Kidney epithelial cell (primary cell): ENCODE measurements around the gene PREPL. TPM values are rescaled to one million over a fixed set of nuclear protein-coding genes. Genes with fewer than 3 reads are reported as not detected.
"Not testable (repeated sequence)": the region's sequence is repeated elsewhere in the genome, so short reads cannot be mapped to it uniquely, and the experiment has no call there.

Source experiments
- DNase-seq: peaks from one replicate; pipeline ENCODE4 v3.0.0-alpha.2; 2010; ENCODE audit warnings: low read depth
- H3K27me3 ChIP-seq: 2 replicates; pipeline ENCODE4 v1.6.0; 2011; ENCODE audit warnings: low read length; ENCODE audit not compliant: control insufficient read depth, insufficient read depth
- H3K36me3 ChIP-seq: 2 replicates; pipeline ENCODE4 v1.5.1; 2011; ENCODE audit warnings: low read length; ENCODE audit not compliant: control insufficient read depth, insufficient read depth
- H3K4me3 ChIP-seq: 2 replicates; pipeline ENCODE4 v1.5.1; 2011; ENCODE audit warnings: low read depth, mild to moderate bottlenecking, control low read depth, low read length
- total RNA-seq: library from RNA; depleted of rRNA; stranded (reverse); fragments of >200 nt; gene quantifications from 2 replicates; pipeline ENCODE4 v1.2.3, GENCODE V29; 2015
- TF ChIP-seq, protein P1 (sequence below): IDR thresholded peaks from 2 replicates; pipeline ENCODE4 v1.5.1; 2011; ENCODE audit warnings: mild to moderate bottlenecking, moderate library complexity, low read length, control low read depth, inconsistent platforms; ENCODE audit not compliant: insufficient read depth, poor library complexity, severe bottlenecking

PREPL gene
- total RNA-seq, 1 donor from 2014 or later: 22.7 TPM

DNA sequence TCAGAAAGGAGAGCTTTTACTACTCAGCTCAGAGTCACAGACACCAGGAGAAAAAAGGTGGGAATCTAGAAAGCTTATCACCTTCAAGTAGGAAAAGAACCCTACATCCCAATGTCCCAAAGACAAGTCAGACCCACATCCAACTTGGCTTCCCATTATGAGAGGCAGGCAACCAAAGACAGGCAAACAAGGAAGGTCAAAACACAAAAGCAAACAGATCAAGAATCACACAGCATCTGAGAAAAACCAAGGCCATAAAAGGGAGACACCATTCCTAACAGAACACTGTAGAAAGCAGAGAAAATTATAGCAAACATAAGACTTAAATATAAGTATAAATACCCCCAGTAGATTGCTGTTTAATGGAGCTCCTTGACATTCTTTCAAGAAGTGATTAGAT, 45.3 kb downstream of the PREPL start:
- Histone ChIP-seq H3K4me3 (no peak overlapping the region), H3K36me3 (no peaks in the 10 kb centered on the region), H3K27me3 (no peaks in the 10 kb centered on the region)
- DNase-seq: no peak
- TF ChIP-seq, protein P1, sequence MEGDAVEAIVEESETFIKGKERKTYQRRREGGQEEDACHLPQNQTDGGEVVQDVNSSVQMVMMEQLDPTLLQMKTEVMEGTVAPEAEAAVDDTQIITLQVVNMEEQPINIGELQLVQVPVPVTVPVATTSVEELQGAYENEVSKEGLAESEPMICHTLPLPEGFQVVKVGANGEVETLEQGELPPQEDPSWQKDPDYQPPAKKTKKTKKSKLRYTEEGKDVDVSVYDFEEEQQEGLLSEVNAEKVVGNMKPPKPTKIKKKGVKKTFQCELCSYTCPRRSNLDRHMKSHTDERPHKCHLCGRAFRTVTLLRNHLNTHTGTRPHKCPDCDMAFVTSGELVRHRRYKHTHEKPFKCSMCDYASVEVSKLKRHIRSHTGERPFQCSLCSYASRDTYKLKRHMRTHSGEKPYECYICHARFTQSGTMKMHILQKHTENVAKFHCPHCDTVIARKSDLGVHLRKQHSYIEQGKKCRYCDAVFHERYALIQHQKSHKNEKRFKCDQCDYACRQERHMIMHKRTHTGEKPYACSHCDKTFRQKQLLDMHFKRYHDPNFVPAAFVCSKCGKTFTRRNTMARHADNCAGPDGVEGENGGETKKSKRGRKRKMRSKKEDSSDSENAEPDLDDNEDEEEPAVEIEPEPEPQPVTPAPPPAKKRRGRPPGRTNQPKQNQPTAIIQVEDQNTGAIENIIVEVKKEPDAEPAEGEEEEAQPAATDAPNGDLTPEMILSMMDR: no peak

DNA sequence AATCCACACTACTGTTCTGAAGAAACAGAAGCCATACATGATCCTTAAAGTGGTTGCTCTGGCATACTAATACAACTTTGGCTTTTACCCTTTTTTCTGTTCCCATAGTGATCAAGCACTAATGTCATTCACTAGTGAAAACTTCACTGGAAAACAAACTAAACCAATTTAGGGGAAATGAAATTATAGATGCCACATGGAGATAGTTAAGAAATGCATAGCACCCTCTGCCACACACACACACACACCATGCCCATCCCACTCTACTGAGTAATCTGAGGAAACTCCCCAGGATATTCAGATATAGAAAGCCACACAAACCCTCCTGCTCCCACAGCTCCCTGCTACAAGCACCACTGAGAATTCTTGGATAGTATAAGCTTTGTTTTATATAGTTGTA, 46.9 kb downstream of the PREPL start:
- DNase-seq: no peak
- H3K27me3 ChIP-seq: no peaks in the 10 kb centered on the region
- H3K36me3 ChIP-seq: no peaks in the 10 kb centered on the region
- H3K4me3 ChIP-seq: no peak overlapping the region
- TF ChIP-seq, protein P1: no peak

DNA sequence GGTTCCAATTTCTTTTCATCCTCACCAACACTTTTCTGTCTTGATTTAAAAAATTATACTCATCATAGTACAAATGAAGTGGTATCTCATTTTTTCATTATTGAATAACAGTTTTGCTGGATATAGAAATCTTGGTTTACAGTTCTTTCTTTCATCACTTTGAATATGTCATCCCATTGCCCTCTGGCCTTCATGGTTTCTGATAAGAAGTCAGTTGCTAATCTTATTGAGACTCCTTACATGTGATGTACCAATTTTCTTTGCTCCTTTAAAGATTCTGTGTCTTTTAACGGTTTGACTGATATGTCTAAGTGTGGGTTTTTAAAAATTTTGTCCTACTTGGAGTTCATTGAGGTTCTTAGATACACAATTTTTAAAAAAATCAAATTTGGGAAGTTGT, 51.0 kb downstream of the PREPL start:
- DNase-seq: no peak
- Histone ChIP-seq H3K36me3 (no peaks in the 10 kb centered on the region), H3K27me3 (no peaks in the 10 kb centered on the region), H3K4me3 (no peak overlapping the region)
- TF ChIP-seq, protein P1: no peak

DNA sequence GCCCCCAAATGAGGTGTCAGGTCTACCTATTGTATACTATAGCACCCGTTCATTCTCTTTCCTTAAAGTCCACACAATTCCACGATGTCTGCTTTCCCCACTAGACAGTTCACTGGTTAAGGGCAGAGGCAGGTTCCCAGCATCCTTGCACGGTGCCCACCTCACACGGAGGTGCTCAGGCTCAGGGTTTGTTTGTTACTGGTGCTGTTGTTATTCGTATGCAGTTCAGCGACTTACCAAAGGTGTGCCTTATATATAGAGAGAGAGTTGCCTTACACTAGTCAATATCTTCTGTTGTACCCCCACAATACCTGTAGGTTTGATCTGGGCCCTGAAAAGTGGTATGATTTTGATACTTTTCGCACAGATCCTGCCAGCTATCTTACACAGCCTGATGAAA, 55.4 kb downstream of the PREPL start:
- no peak for DNase-seq
- Histone ChIP-seq H3K36me3 (no peaks in the 10 kb centered on the region), H3K4me3 (no peak overlapping the region), H3K27me3 (no peaks in the 10 kb centered on the region)
- TF ChIP-seq, protein P1: no peak

DNA sequence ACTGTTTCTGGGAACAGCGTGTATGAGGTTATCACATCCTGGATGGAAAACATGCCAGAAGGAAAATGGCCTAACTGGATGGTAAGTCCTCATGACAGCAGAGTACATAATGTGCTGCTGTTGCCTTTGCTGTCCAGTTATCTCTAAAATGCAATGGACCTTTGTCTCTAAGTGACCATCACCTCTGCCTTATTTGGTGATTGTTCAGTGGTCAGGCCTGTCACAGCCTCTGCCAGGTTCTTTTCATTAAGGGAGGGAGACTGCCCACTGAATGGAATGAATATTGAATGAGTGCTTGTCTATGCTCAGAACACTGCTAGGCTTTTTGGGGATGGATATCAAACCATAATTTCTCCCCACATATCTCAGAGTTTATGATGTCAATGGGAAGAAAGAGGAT, 57.0 kb downstream of the PREPL start:
- Histone ChIP-seq H3K4me3 (no peak overlapping the region), H3K36me3 (no peaks in the 10 kb centered on the region), H3K27me3 (no peaks in the 10 kb centered on the region)
- DNase-seq: no peak
- TF ChIP-seq, protein P1: no peak

DNA sequence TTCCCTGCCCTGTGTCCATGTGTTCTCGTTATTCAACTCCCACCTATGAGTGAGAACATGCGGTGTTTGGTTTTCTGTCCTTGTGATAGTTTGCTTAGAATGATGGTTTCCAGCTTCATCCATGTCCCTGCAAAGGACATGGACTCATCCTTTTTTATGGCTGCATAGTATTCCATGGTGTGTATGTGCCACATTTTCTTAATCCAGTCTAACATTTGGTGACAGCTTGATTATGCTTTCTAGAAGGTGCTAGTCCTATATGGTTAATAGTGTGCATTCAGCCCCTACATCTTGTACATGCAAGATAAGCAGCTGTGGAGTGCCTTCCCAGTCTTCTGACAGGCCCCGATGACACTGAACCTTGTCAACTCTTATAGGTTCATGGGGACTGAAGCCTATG, 57.5 kb downstream of the PREPL start:
- H3K27me3 ChIP-seq, H3K36me3 ChIP-seq, DNase-seq, H3K4me3 ChIP-seq: not testable (repeated sequence)

DNA sequence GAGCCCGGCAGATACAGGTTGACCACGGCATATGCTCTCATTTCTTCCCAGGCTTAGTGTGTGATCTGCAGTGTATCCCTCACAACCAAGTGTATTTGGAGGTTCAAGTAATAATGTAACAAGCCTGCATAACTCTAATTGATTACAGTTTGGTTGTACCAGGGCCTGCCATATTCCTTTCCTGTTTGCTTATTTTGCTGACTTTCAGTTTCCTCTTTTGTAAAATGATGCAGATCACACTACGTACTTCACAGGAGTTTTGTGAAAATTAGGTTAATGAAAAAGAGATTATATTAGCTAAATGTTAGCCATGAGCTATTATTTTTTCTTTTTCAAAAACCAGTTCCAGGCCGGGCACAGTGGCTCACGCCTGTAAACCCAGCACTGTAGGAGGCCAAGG, 60.2 kb downstream of the PREPL start:
- no peak for DNase-seq
- Histone ChIP-seq H3K27me3 (no peaks in the 10 kb centered on the region), H3K36me3 (no peaks in the 10 kb centered on the region), H3K4me3 (no peak overlapping the region)
- TF ChIP-seq, protein P1: no peak
